Measurements from ENCODE around the gene LRRC8D. TPM values are rescaled to one million over a fixed set of nuclear protein-coding genes. Genes with fewer than 3 reads are reported as not detected.

The LRRC8D gene
- total RNA-seq, 2 donors from 2014 or later = 8.5 to 49.6 TPM

DNA sequence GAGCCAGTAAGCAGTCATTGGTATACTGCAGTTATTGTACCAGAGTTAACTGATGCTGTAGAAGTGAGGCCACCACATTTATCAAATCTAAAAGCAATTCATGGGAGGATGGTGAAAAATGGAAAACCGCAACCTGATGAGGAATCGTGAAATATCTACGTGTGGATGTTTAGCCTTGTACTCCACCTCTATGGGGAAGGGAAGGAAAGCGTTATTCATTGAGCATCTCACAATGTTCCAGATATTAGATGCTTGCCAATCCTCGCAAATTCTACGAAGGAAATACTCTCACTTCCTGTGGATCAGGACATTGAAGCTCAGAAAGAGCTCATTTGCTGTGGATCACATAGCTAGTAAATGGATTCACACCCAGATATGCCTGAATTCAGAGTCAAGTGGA is 77.3 kb downstream of the LRRC8D start:
- no peak for DNase-seq (ENCODE audit: low spot score)
- no peaks in the 10 kb centered on the region for H3K9me3 ChIP-seq
- 80% methylated on average over 6 of the region's 6 CpGs for WGBS
- intact Hi-C loops (cut with DNase I) = no loop called here
- no peaks in the 10 kb centered on the region for H3K36me3 ChIP-seq
- TF ChIP-seq, protein P1, sequence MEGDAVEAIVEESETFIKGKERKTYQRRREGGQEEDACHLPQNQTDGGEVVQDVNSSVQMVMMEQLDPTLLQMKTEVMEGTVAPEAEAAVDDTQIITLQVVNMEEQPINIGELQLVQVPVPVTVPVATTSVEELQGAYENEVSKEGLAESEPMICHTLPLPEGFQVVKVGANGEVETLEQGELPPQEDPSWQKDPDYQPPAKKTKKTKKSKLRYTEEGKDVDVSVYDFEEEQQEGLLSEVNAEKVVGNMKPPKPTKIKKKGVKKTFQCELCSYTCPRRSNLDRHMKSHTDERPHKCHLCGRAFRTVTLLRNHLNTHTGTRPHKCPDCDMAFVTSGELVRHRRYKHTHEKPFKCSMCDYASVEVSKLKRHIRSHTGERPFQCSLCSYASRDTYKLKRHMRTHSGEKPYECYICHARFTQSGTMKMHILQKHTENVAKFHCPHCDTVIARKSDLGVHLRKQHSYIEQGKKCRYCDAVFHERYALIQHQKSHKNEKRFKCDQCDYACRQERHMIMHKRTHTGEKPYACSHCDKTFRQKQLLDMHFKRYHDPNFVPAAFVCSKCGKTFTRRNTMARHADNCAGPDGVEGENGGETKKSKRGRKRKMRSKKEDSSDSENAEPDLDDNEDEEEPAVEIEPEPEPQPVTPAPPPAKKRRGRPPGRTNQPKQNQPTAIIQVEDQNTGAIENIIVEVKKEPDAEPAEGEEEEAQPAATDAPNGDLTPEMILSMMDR (IDR thresholded peaks at IDR 0.05) = no peak
- TF ChIP-seq POLR2AphosphoS5 (IDR thresholded peaks at IDR 0.05) = no peak
- TF ChIP-seq POLR2A (IDR thresholded peaks at IDR 0.05) = no peak
- H3K27ac ChIP-seq = no peak overlapping the region
- no peaks in the 10 kb centered on the region for H3K27me3 ChIP-seq (replicated peaks; ENCODE audit: insufficient read depth)
- H3K4me1 ChIP-seq (replicated peaks) = no peaks in the 10 kb centered on the region
- H3K4me3 ChIP-seq = no peak overlapping the region

DNA sequence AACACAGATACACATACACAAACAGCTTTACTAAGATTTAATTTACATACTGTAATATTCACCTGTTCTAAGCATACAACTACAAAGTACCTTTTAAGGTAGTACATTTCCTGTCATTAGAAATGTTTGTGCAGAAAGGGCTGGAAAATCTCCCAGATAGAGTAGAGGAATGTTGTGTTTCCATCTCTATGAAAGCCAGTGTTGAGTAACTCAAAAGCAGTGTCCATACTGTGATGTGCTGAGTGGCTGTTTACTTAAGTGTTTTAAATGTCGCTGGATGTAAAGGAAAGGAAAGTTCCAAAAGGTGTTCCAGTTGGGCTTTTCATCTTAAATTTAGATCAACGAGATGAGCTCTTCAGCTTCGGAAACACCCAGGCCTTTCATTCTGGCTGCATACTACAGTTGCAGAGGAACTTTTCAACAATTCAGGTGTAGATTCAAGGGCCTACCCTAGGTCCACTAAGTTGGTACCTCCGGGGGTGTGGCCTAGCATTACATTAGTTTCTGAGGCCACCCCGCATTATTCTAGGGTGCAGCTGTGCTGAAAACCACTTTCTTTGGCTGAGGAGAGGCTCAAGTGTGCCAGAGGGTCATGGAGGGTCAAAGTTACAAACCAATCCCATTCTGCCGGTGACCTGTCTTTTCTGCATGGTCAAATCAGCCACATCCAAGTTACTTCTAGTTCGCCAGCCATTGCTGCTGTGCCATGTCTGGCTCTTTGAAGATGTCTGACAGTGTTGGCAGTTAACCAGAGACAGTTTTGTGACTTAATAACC is 78.1 kb downstream of the LRRC8D start:
- DNase-seq (ENCODE audit: low spot score) = no peak
- intact Hi-C loops (cut with DNase I) = no loop called here
- no peaks in the 10 kb centered on the region for H3K9me3 ChIP-seq
- WGBS = 73% methylated on average over 7 of the region's 7 CpGs
- TF ChIP-seq POLR2AphosphoS5 (IDR thresholded peaks at IDR 0.05) (no peak), POLR2A (IDR thresholded peaks at IDR 0.05) (no peak)
- TF ChIP-seq, protein P1 (IDR thresholded peaks at IDR 0.05) = no peak
- no peaks in the 10 kb centered on the region for H3K36me3 ChIP-seq
- no peak overlapping the region for H3K27ac ChIP-seq
- H3K4me3 ChIP-seq = no peak overlapping the region
- H3K27me3 ChIP-seq (replicated peaks; ENCODE audit: insufficient read depth) = no peaks in the 10 kb centered on the region
- H3K4me1 ChIP-seq (replicated peaks) = no peaks in the 10 kb centered on the region

DNA sequence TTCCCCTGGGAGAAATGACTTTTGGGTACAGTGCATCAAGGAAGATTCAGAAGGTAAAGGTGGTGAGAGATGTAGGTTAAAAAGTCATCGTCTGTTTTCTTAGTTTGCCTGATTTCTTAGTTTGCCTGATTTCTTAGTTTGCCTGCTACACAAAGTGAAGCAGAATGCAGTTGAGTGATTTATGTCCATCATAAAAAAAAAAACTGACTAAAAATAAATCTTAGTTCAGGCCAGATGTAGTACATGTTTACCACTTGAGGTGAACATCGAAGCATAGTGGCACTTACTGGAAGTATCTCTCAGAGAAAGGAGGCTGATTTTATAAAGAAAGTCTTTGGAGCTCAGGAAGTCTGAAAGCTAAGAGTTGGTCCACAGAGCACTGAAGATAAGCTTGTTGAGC is 79.5 kb downstream of the LRRC8D start:
- 74% methylated on average over 2 of the region's 2 CpGs for WGBS
- Histone ChIP-seq H3K4me3 (no peak overlapping the region), H3K4me1 (replicated peaks) (no peaks in the 10 kb centered on the region), H3K9me3 (no peaks in the 10 kb centered on the region), H3K36me3 (no peaks in the 10 kb centered on the region), H3K27ac (no peak overlapping the region), H3K27me3 (replicated peaks; ENCODE audit: insufficient read depth) (no peaks in the 10 kb centered on the region)
- no peak for TF ChIP-seq POLR2AphosphoS5 (IDR thresholded peaks at IDR 0.05)
- no peak for TF ChIP-seq POLR2A (IDR thresholded peaks at IDR 0.05)
- TF ChIP-seq, protein P1 (IDR thresholded peaks at IDR 0.05) = no peak
- DNase-seq (ENCODE audit: low spot score) = no peak
- intact Hi-C loops (cut with DNase I) = no loop called here

DNA sequence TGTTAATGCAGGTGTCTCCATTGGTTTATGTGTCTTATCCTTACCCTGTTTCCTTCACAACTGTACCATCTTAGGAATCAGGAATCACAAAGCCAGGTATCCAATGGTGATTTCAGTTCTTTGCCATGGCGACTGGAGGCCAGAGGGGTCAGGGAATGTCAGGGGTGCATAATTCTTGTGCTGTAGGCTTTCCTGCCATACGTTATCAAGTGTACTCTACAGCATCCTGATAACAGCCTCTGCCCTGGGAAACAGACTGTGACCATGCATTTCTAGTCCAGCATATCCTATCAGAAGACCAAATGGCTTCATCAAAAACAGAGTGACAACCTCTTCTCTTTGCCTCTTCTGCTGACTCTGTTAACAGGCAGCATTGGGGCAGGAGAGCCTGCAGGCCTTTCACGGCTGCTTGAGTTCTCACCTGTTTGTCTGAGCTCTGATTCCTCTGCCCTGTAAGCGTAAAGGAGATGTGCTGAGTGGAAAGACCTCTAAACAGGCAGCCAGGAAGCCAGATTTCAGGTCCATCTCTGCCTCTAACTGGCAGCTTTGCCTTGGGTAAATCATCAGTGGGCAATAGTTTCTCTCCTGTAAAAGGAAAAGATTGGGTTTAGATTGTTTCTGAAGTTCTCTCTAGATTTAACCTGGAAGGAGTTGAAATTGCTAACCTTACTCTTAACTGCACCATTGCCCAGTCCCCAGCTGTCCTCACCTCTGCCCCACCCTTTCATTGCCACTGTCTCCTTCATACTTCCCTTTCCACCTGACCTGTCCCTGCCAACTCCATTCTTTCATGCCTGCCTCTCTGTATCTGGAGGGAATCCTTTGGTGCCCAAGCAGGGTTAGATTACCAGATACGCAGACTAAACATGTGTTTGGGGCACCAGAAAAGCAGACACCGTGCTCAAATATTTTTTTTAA is 80.2 kb downstream of the LRRC8D start:
- intact Hi-C loops (cut with DNase I) = no loop called here
- Histone ChIP-seq H3K9me3 (no peaks in the 10 kb centered on the region), H3K4me1 (replicated peaks) (no peaks in the 10 kb centered on the region), H3K27ac (no peak overlapping the region), H3K27me3 (replicated peaks; ENCODE audit: insufficient read depth) (no peaks in the 10 kb centered on the region), H3K36me3 (no peaks in the 10 kb centered on the region), H3K4me3 (no peak overlapping the region)
- TF ChIP-seq, protein P1 (IDR thresholded peaks at IDR 0.05) = no peak
- no peak for TF ChIP-seq POLR2AphosphoS5 (IDR thresholded peaks at IDR 0.05)
- TF ChIP-seq POLR2A (IDR thresholded peaks at IDR 0.05) = no peak
- WGBS = 89% methylated on average over 6 of the region's 6 CpGs
- DNase-seq (ENCODE audit: low spot score) = no peak
